Fibroblast of villous mesenchyme (primary cell): ENCODE data around the gene PTGDR. TPM values are rescaled to one million over a fixed set of nuclear protein-coding genes. Genes with fewer than 3 reads are reported as not detected.
A peak's percentile ranks its signal among the peaks of the same experiment; 100 is the strongest.

Source experiments
- DNase-seq: peaks from one replicate; pipeline ENCODE4 v3.0.0-alpha.2; 2010; ENCODE audit warnings: low read depth
- H3K4me3 ChIP-seq: 2 replicates; pipeline ENCODE4 v1.5.1; 2011; ENCODE audit warnings: low read depth, mild to moderate bottlenecking, low read length
- CTCF ChIP-seq: IDR thresholded peaks from 2 replicates; pipeline ENCODE4 v1.5.1; 2012; ENCODE audit warnings: low read depth, mild to moderate bottlenecking, low read length; ENCODE audit not compliant: insufficient read depth
- total RNA-seq: library from RNA; depleted of rRNA; stranded (reverse); fragments of >200 nt; gene quantifications from 2 replicates; pipeline ENCODE4 v1.2.3, GENCODE V29; 2012

PTGDR gene
- total RNA-seq, 1 donor, result not detected

GRCh38 chr14:52244997-52245396 lies 22.5 kb upstream of the PTGDR start:
- no peak overlapping the region for H3K4me3 ChIP-seq
- DNase-seq, result no peak
- TF ChIP-seq CTCF, result no peak

DNA sequence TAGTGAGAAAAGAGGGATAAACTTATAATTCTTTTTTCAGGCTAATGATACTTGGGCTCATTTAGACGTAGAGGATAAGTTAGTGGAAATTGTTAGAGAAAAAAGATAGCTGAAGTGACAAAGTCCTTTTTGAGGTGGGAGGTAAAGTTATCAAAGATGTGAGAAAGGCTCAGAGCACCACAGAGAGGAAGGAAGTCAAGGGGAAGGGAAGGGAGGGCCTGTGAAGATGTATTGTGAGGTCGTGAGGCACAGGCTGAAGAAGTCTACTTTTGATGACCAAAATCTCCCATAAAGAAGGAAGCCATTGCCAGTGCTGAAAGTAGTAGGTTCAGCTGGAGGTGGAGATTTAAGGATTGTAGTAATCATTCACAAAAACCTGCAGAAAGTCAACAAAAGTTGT lies 19.4 kb upstream of the PTGDR start:
- no peak for DNase-seq
- no peak for TF ChIP-seq CTCF
- H3K4me3 ChIP-seq, result no peak overlapping the region

GRCh38 chr14:52251724-52252123 lies 15.8 kb upstream of the PTGDR start:
- TF ChIP-seq CTCF, result no peak
- no peak for DNase-seq
- H3K4me3 ChIP-seq, result no peak overlapping the region

- H3K4me3 ChIP-seq, result no peak overlapping the region
- TF ChIP-seq CTCF, result no peak
- no peak for DNase-seq
Observed at GRCh38 chr14:52253503-52253902, 14.0 kb upstream of the PTGDR start.

DNA sequence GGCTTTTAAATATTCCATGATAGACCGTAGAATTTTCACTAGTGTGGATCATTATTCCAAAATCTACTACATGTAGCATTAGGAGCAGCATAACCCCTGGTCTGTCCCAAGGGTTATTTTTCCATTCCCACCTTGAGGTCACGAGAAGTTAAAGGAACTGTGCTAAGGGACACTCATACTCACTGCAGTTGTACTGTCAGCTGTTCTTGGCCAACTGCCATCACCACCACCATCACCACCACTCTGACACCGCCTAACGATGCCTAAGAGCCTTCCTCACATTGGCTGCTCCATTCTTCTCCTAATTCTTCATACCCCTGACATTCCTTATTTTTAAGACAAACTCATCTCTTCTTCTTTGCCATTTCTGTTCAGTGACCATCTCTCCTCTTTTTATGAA lies 13.4 kb upstream of the PTGDR start:
- TF ChIP-seq CTCF, result no peak
- DNase-seq, result no peak
- no peak overlapping the region for H3K4me3 ChIP-seq

DNA sequence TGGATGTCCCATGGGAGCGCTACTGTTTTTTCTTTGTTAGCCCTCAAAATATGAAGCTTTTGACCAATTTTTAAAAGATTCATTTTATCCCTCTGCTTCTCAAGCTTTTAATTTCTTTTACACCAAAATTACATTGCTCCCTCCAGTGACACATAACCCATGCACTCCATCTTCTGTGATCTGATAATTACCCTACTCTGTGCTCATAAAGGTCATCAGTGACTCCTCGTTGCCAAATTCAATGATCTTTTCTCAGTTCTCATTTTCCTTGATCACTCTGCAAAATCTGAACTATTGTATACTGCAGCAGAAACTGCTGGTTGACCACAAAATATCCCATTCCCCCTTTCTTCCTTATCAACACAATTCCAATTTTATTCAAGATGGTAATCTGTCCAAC lies 8.7 kb upstream of the PTGDR start:
- no peak for TF ChIP-seq CTCF
- DNase-seq, result no peak

GRCh38 chr14:52259434-52259833 lies 8.1 kb upstream of the PTGDR start:
- no peak overlapping the region for H3K4me3 ChIP-seq
- DNase-seq, result peak; percentile 31
- no peak for TF ChIP-seq CTCF

More for the DNA sequence above, 8.7 kb upstream of the PTGDR start:
- no peak overlapping the region for H3K4me3 ChIP-seq
